BJ (cell line): Measurements from ENCODE around the gene SH2D6. TPM values are rescaled to one million over a fixed set of nuclear protein-coding genes. Genes with fewer than 3 reads are reported as not detected.

Experiments
- CTCF ChIA-PET: fragments of 350-600 bp; formaldehyde crosslinking; extraction: SDS; loops from one replicate; lab custom pipeline; 2021; ENCODE audit warnings: antibody characterized with exemption, inconsistent platforms; lab: Yijun Ruan, JAX
- POLR2A ChIA-PET: fragments of 300-600 bp; sonication (Branson Sonifier 250); formaldehyde crosslinking; extraction: SDS; loops from one replicate; lab custom pipeline; 2021; ENCODE audit warnings: antibody characterized with exemption; lab: Charles Lee
- DNase-seq: peaks from one replicate; pipeline ENCODE4 v3.0.0-alpha.2; 2011; ENCODE audit warnings: low read depth
- H3K27me3 ChIP-seq: 2 replicates; pipeline ENCODE4 v1.6.0; 2011; ENCODE audit warnings: low read length; ENCODE audit not compliant: control insufficient read depth, insufficient read depth
- H3K36me3 ChIP-seq: 2 replicates; pipeline ENCODE4 v1.5.1; 2011; ENCODE audit warnings: low read length; ENCODE audit not compliant: control insufficient read depth, insufficient read depth
- H3K4me3 ChIP-seq: 2 replicates; pipeline ENCODE4 v1.5.1; 2011; ENCODE audit warnings: low read depth, mild to moderate bottlenecking, control low read depth, low read length
- CTCF ChIP-seq: IDR thresholded peaks from 2 replicates; pipeline ENCODE4 v1.5.1; 2011; ENCODE audit warnings: low read depth, mild to moderate bottlenecking, control low read depth, inconsistent platforms, low read length, moderate library complexity; ENCODE audit not compliant: insufficient read depth
- polyA plus RNA-seq: library from polyadenylated mRNA; depleted of rRNA; stranded (reverse); fragments of >200 nt; gene quantifications from 2 replicates; pipeline ENCODE4 v1.2.3, GENCODE V29; 2011

Gene SH2D6
- polyA plus RNA-seq, 1 experiment = 0.18 TPM

DNA sequence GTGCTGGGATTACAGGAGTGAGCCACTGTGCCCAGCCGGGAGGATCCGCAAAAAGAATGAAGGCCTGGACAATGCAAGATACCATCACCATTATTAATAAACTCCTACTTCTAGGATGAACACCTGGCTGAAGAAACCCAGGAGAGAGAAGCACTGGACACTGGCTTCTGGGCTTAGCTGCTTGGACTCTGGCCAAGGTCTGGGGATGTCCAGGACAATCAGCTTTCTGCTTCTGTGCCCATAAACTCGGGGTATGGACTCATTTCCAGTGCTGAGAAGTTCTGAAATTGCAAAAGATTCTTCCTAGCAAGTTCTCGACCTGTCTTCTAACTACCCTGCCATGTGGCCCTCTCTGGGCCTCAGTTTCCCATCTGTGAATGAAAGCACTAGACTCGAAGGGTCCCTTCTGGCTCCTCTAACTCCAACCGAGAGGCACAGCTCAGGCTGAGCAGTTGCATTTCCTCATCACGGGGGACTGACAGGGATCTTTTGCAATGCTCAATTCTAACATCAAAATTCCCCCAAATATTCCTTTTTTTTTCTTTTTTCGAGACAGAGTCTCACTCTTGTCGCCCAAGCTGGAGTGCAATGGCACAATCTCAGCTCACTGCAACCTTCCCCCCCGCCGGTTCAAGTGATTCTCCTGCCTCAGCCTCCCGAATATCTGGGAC, 2.4 kb upstream of the SH2D6 start:
- POLR2A ChIA-PET = no interaction called here
- Histone ChIP-seq H3K4me3 (no peak overlapping the region), H3K36me3 (no peaks in the 10 kb centered on the region), H3K27me3 (no peaks in the 10 kb centered on the region)
- CTCF ChIA-PET = interaction anchor here (1.6 kb wide), 1 partner anchor 25 kb away, joined by 3 read pairs; no protein-coding TSS in a partner anchor
- TF ChIP-seq CTCF = no peak
- no peak for DNase-seq

DNA sequence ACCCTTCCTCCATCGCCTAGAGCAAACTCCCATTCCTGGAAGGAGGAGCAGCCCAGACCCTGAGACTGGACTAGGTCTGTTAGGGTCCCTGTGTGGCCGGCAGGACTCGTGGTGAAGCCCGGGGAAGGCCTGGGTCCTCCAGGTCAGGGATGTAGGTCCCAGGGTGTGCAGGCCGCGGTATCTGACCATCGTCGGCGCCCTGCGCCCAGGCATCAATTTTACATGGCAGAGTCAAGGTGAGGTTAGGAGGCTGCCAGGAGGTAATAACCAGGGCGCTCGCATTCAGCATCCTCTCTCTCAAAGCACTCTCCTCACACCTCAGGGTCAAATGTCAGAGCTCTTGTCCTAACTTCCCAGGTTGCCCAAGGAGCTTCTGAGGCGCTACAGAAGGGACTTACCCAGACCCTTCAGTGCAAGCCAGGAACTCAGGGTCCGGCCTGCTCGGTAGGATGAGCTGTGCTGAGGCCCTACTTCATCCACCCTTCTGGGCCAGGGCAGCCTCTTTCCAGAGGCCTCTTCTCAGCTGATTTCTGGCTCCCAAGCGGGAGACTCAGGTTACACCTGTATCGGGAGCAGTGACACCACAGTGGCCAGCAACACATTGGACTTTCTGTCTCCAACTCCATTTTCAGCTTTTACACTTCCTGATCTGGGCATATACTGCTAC, 628 bp downstream of the SH2D6 start:
- DNase-seq = no peak
- H3K4me3 ChIP-seq = peak overlapping the region; percentile 59
- no peaks in the 10 kb centered on the region for H3K27me3 ChIP-seq
- CTCF ChIA-PET = interaction anchor here (0.9 to 17.0 kb wide), 13 partner anchors 10 to 218 kb away, joined by 3 to 460 read pairs (median 5); partner anchors contain the start of genes GGCX, MAT2A and TGOLN2
- no peaks in the 10 kb centered on the region for H3K36me3 ChIP-seq
- no peak for TF ChIP-seq CTCF
- POLR2A ChIA-PET = interaction anchor here (0.6 to 1.0 kb wide), 4 partner anchors 119 to 521 kb away, joined by 3 to 6 read pairs (median 4); partner anchors contain the start of genes C2orf68 and MAT2A

DNA sequence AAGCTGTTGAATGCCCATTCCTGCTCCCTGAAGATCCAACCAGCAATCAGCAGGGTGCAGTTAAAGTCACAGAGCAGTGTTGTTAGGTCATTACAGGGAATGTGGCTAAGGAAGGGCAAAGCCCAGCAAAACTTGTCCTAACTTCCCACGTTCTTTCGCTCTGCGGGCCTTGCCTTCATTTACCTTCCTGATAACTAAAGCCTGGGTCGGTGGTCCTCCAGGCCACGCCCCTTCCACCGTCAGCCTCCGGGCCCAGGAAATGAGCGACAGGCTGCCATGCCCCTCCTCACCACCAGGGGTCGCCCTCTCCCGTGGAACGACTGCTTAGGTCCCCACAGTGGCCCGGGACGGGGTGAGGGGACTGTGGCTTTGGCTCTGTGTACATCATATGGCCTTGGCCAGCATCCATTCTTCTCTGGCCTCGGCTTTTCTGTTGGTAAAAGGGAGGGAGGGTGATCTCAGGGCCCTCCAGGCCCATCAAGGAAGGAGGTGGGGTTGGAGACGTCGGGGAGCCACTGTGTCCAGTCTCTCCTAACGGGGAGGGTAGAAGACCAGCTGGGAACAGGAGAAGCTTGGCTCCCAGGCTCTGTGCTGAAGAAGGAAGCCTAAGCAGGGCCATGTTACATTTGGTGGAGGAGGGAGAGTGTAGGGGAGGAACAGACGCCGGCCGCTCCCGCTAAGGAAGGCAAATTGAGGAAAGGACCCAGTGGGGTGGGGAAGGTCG, 2.2 kb downstream of the SH2D6 start:
- peak; percentile 99 for TF ChIP-seq CTCF
- no peak for DNase-seq
- ChIA-PET POLR2A (interaction anchor here (0.6 to 1.0 kb wide), 4 partner anchors 32 to 191 kb away, joined by 3 to 5 read pairs (median 4); partner anchors contain the start of genes C2orf68 and MAT2A), CTCF (interaction anchor here (0.6 to 17.0 kb wide), 33 partner anchors 8 to 764 kb away, joined by 3 to 460 read pairs (median 4); partner anchors contain the start of genes GGCX and MAT2A)
- Histone ChIP-seq H3K4me3 (no peak overlapping the region), H3K36me3 (no peaks in the 10 kb centered on the region), H3K27me3 (no peaks in the 10 kb centered on the region)

DNA sequence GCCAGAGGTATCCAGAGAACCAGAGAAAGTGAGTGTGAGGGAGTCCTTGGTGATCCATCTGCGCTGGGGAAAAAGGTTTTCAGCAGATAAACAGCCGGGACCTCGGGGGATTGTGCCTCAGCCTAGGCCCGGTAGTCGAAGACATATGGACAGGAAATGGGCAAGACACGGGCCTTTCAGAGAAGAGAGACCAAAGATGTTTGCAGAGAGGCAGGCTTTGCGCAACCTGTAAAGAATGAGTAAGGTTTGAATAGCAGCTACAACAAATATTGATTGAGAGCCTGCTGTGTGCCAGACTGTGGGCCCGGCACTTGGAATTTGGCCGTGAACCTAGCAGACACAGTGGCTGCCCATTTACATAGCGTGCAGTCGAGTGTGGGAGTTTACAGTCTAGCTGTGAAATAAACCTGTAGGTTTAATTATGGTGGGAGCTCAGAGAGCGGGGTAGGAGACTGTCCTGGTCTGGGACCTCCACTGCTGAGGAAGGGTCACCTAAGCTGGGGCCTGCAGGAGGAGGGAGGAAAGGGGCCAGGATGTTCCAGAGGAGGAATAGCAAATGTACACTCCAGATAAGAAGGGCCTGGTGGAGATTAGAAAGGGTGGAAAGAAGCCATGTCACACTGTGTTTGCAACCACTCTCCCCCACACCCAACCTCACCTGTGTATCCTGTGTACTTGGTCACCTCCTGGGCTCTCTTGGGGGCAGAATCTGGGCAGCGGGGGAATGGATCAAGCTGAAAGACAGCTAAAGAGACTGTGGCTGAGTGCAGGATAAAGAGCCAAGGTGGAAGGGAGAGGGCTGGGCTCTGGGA, 3.0 kb downstream of the SH2D6 start:
- POLR2A ChIA-PET = interaction anchor here (0.5 to 1.0 kb wide), 4 partner anchors 117 to 190 kb away, joined by 3 to 5 read pairs (median 4); partner anchors contain the start of genes C2orf68 and MAT2A
- Histone ChIP-seq H3K4me3 (no peak overlapping the region), H3K36me3 (no peaks in the 10 kb centered on the region), H3K27me3 (no peaks in the 10 kb centered on the region)
- CTCF ChIA-PET = interaction anchor here (0.5 to 17.0 kb wide), 25 partner anchors 9 to 228 kb away, joined by 3 to 460 read pairs (median 4); partner anchors contain the start of genes GGCX and MAT2A
- no peak for DNase-seq
- TF ChIP-seq CTCF = no peak
